Mammary epithelial cell (primary cell): ENCODE results near the gene RPGR.

Experiments used
- CTCF ChIP-seq, 2 donors: IDR thresholded peaks in 1 of 2; conservative IDR thresholded peaks in 1 of 2; 2 replicates each; pipeline ENCODE4 v1.5.1; 2011 to 2012; ENCODE audit warnings: inconsistent platforms in 2 of 2, low read length in 2 of 2, mild to moderate bottlenecking in 2 of 2, control low read depth in 1 of 2, low read depth in 1 of 2; ENCODE audit not compliant: insufficient read depth in 1 of 2; ENCODE audit errors: extremely low read depth in 1 of 2
- EZH2 ChIP-seq: IDR thresholded peaks from 2 replicates; pipeline ENCODE4 v1.6.1; 2012; ENCODE audit warnings: low read length, inconsistent platforms, borderline replicate concordance

- TF ChIP-seq CTCF (conservative IDR thresholded peaks at IDR 0.05 in 1 of 2, IDR thresholded peaks at IDR 0.05 in 1 of 2; ENCODE audit: extremely low read depth in 1 of 2, insufficient read depth in 1 of 2, low read depth in 1 of 2, low read length in 2 of 2) (no peak), EZH2 (no peak)
Measured at GRCh38 chrX:38276089-38276488, 51.2 kb downstream of the RPGR start.
